ENCODE results near the gene LRRC3C. TPM values are rescaled to one million over a fixed set of nuclear protein-coding genes. Genes with fewer than 3 reads are reported as not detected.

The LRRC3C gene
- total and polyA plus RNA-seq, 2 donors (not counting 1 experiment from before 2014, with no cell fraction given) = 0.12 TPM; not detected in 1

GRCh38 chr17:39968761-39969160 is 41.2 kb downstream of the LRRC3C start:
- no peak overlapping the region for H3K4me3 Mint-ChIP-seq
- no peaks in the 10 kb centered on the region for H3K9me3 ChIP-seq (ENCODE audit: control extremely low read depth in 1 of 3, control insufficient read depth in 2 of 3, insufficient read depth in 1 of 3, low read length in 2 of 3)
- intact Hi-C loops (cut with micrococcal nuclease) = no loop called here
- no peak overlapping the region for H2AFZ ChIP-seq (ENCODE audit: insufficient read depth, low read depth, low read length, poor library complexity, severe bottlenecking)
- no peaks in the 10 kb centered on the region for H4K20me1 ChIP-seq (ENCODE audit: control insufficient read depth, insufficient read depth, low read length, poor library complexity, severe bottlenecking)
- peaks cover 0 to 7% (median 3%) of the 10 kb centered on the region in 4 experiments for H3K27me3 ChIP-seq (replicated peaks in 1 of 4; ENCODE audit: control extremely low read depth in 1 of 4, control insufficient read depth in 3 of 4, insufficient read depth in 4 of 4, low read length in 3 of 4)
- CTCF ChIA-PET = interaction anchor here (1.1 kb wide), 2 partner anchors 11 kb away, joined by 3 read pairs; no protein-coding TSS in a partner anchor
- TF ChIP-seq EZH2 (IDR thresholded peaks at IDR 0.05; ENCODE audit: borderline replicate concordance, insufficient read depth, low read depth, low read length, poor library complexity, severe bottlenecking) (no peak), CTCF (IDR thresholded peaks at IDR 0.05) (no peak)
- 100% methylated on average over 2 of the region's 2 CpGs for WGBS (ENCODE audit: insufficient coverage)
- POLR2A ChIA-PET = no interaction called here
- no peak overlapping the region for H3K27ac Mint-ChIP-seq
- no peaks in the 10 kb centered on the region for H3K36me3 ChIP-seq (replicated peaks in 1 of 2; ENCODE audit: control extremely low read depth in 1 of 2, control insufficient read depth in 1 of 2, extremely low read depth in 1 of 2, insufficient read depth in 2 of 2, low read length in 1 of 2)
- no peaks in the 10 kb centered on the region for H3K9me3 Mint-ChIP-seq (ENCODE audit: insufficient read depth)
- peaks cover 48% of the 10 kb centered on the region for H3K27me3 Mint-ChIP-seq
- ATAC-seq (ENCODE audit: low read depth) (no peak), DNase-seq (no peak)
- H3K4me1 ChIP-seq (ENCODE audit: control insufficient read depth in 2 of 2, insufficient read depth in 2 of 2, low read length in 2 of 2) = peaks cover 7% of the 10 kb centered on the region in 2 donors
- peaks cover 4% of the 10 kb centered on the region for H3K4me1 Mint-ChIP-seq
- no peak overlapping the region for H3K4me2 ChIP-seq (replicated peaks; ENCODE audit: low read depth, low read length, poor library complexity, severe bottlenecking)
- H3K79me2 ChIP-seq (ENCODE audit: control insufficient read depth, insufficient read depth, low read length) = no peaks in the 10 kb centered on the region
- no peak overlapping the region for H3K4me3 ChIP-seq (ENCODE audit: control extremely low read depth in 1 of 5, extremely low read depth in 1 of 5, insufficient read depth in 1 of 5, low read depth in 2 of 5, low read length in 4 of 5)
- no peak overlapping the region for H3K9ac ChIP-seq (ENCODE audit: low read length)
- no peak overlapping the region for H3K27ac ChIP-seq (ENCODE audit: low read length in 2 of 2)

- Mint-ChIP-seq H3K27me3 (peaks cover 50% of the 10 kb centered on the region), H3K27ac (no peak overlapping the region), H3K4me3 (no peak overlapping the region), H3K9me3 (ENCODE audit: insufficient read depth) (no peaks in the 10 kb centered on the region), H3K4me1 (no peaks in the 10 kb centered on the region)
- Histone ChIP-seq H2AFZ (ENCODE audit: insufficient read depth, low read depth, low read length, poor library complexity, severe bottlenecking) (no peak overlapping the region), H3K79me2 (ENCODE audit: control insufficient read depth, insufficient read depth, low read length) (no peaks in the 10 kb centered on the region), H3K4me2 (replicated peaks; ENCODE audit: low read depth, low read length, poor library complexity, severe bottlenecking) (no peak overlapping the region), H3K4me1 (ENCODE audit: control insufficient read depth in 2 of 2, insufficient read depth in 2 of 2, low read length in 2 of 2) (peaks cover 5 to 7% of the 10 kb centered on the region in 2 donors), H3K4me3 (ENCODE audit: control extremely low read depth in 1 of 5, extremely low read depth in 1 of 5, insufficient read depth in 1 of 5, low read depth in 2 of 5, low read length in 4 of 5) (no peak overlapping the region), H3K9me3 (ENCODE audit: control extremely low read depth in 1 of 3, control insufficient read depth in 2 of 3, insufficient read depth in 1 of 3, low read length in 2 of 3) (no peaks in the 10 kb centered on the region), H3K9ac (ENCODE audit: low read length) (no peak overlapping the region), H3K27me3 (replicated peaks in 1 of 4; ENCODE audit: control extremely low read depth in 1 of 4, control insufficient read depth in 3 of 4, insufficient read depth in 4 of 4, low read length in 3 of 4) (peaks cover 0 to 7% (median 3%) of the 10 kb centered on the region in 4 experiments), H3K36me3 (replicated peaks in 1 of 2; ENCODE audit: control extremely low read depth in 1 of 2, control insufficient read depth in 1 of 2, extremely low read depth in 1 of 2, insufficient read depth in 2 of 2, low read length in 1 of 2) (no peaks in the 10 kb centered on the region), H3K27ac (ENCODE audit: low read length in 2 of 2) (no peak overlapping the region), H4K20me1 (ENCODE audit: control insufficient read depth, insufficient read depth, low read length, poor library complexity, severe bottlenecking) (no peaks in the 10 kb centered on the region)
- POLR2A ChIA-PET = no interaction called here
- CTCF ChIA-PET = interaction anchor here (1.1 kb wide), 1 partner anchor 10 kb away, joined by 3 read pairs; no protein-coding TSS in a partner anchor
- ATAC-seq (ENCODE audit: low read depth) (no peak), DNase-seq (no peak)
- intact Hi-C loops (cut with micrococcal nuclease) = no loop called here
- no peak for TF ChIP-seq CTCF (IDR thresholded peaks at IDR 0.05)
- no peak for TF ChIP-seq EZH2 (IDR thresholded peaks at IDR 0.05; ENCODE audit: borderline replicate concordance, insufficient read depth, low read depth, low read length, poor library complexity, severe bottlenecking)
- WGBS (ENCODE audit: insufficient coverage) = 99% methylated on average over 6 of the region's 6 CpGs
Observed at GRCh38 chr17:39969375-39969774, 41.8 kb downstream of the LRRC3C start.

Measured in B cell (primary cell).